GM12891 (cell line): ENCODE data around the gene PLCB2.
A peak's percentile ranks its signal among the peaks of the same experiment; 100 is the strongest.

Experiments
- DNase-seq: peaks from one replicate; pipeline ENCODE4 v3.0.0; 2011; ENCODE audit warnings: low spot score; ENCODE audit not compliant: insufficient read length
- FAIRE-seq: peaks from 2 replicates; lab custom pipeline; 2011; peaks lifted over from hg19 to GRCh38; lab: Jason Lieb, UNC
- PAX5 ChIP-seq: IDR thresholded peaks from 2 replicates; pipeline ENCODE4 v1.6.1; 2011; ENCODE audit warnings: low read length, moderate library complexity, mild to moderate bottlenecking; ENCODE audit not compliant: insufficient read depth, severe bottlenecking
- POLR2A ChIP-seq: IDR thresholded peaks from 2 replicates; pipeline ENCODE4 v1.6.1; 2011; ENCODE audit warnings: low read depth, low read length, control low read depth
- POLR2AphosphoS5 ChIP-seq: IDR thresholded peaks from 2 replicates; pipeline ENCODE4 v1.6.1; 2011; ENCODE audit warnings: low read depth, low read length, control low read depth
- POU2F2 ChIP-seq: IDR thresholded peaks from 2 replicates; pipeline ENCODE4 v1.6.1; 2011; ENCODE audit warnings: low read depth, mild to moderate bottlenecking, control low read depth, low read length, moderate library complexity
- SPI1 ChIP-seq: IDR thresholded peaks from 2 replicates; pipeline ENCODE4 v1.6.1; 2011; ENCODE audit warnings: low read depth, low read length, control low read depth
- TAF1 ChIP-seq: IDR thresholded peaks from 2 replicates; pipeline ENCODE4 v1.6.1; 2011; ENCODE audit warnings: low read depth, low read length, control low read depth

Gene PLCB2

GRCh38 chr15:40239693-40240618 lies 67.8 kb downstream of the PLCB2 start:
- TF ChIP-seq POU2F2 (no peak), POLR2A (no peak), PAX5 (no peak), TAF1 (no peak), POLR2AphosphoS5 (no peak), SPI1 (no peak)
- no peak for FAIRE-seq
- no peak for DNase-seq

DNA sequence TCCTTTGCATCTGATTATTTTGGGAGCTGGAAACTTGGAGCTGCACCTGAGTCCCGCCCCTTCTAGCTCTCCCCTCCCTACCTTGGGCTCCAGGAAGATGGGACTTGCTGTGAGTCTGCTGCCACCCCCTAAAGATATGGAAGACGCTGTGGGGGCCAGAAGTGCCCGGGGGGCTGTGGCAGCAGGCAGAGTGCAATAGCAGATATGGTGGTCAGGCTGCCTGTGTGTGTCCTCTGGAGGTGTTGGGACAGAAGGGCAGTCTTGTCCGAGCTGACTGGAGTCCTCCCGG lies 68.4 kb downstream of the PLCB2 start:
- TF ChIP-seq POU2F2 = no peak
- no peak for TF ChIP-seq POLR2AphosphoS5
- no peak for TF ChIP-seq SPI1
- TF ChIP-seq TAF1 = no peak
- no peak for TF ChIP-seq PAX5
- TF ChIP-seq POLR2A = no peak
- no peak for FAIRE-seq

GRCh38 chr15:40238532-40239403 lies 69.0 kb downstream of the PLCB2 start, which contains the start of gene PAK6:
PAK6 (plus strand) TSS chr15:40239063; CDS start chr15:40264786, 25,723 bp downstream.
- no peak for DNase-seq
- TF ChIP-seq POLR2AphosphoS5 (no peak), POU2F2 (0 out of 2 replicates have a peak, but pooled peaks have one; percentile 33)
- peak; percentile 60 for FAIRE-seq

More for the DNA sequence above, 68.4 kb downstream of the PLCB2 start:
- DNase-seq = no peak
